HFF-Myc (cell line): ENCODE results near the gene CCSER1.

Experiments used
- DNase-seq: peaks from one replicate; pipeline ENCODE4 v3.0.0-alpha.2; 2011; ENCODE audit warnings: low read depth; ENCODE audit errors: extremely low read depth
- H3K4me3 ChIP-seq: replicated peaks from 2 replicates; pipeline ENCODE4 v1.5.1; 2011; ENCODE audit warnings: low read depth, mild to moderate bottlenecking, control low read depth, low read length
- TF ChIP-seq, protein P1 (sequence below): IDR thresholded peaks from 2 replicates; pipeline ENCODE4 v1.5.1; 2012; ENCODE audit warnings: mild to moderate bottlenecking, low read depth, low read length, control low read depth; ENCODE audit errors: missing control alignments

The CCSER1 gene

DNA sequence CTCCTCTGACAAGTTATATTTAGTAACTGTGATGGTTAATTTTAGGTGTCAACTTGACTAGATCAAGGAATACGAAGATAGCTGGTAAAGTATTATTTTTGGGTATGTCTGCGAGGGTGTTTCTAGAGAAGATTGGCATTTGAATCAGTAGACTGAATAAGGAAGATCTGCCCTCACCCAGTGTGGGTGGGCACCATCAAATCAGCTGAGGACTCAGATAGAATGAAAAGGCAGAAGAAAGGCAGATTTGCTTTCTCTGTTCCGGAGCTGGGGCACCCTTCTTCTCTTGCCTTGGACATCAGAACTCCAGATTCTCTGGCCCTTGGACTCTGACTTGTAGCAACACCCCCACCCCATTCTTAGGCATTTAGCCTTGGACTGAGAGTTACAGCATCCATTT is 981.6 kb downstream of the CCSER1 start:
- H3K4me3 ChIP-seq, result no peak overlapping the region
- TF ChIP-seq, protein P1, sequence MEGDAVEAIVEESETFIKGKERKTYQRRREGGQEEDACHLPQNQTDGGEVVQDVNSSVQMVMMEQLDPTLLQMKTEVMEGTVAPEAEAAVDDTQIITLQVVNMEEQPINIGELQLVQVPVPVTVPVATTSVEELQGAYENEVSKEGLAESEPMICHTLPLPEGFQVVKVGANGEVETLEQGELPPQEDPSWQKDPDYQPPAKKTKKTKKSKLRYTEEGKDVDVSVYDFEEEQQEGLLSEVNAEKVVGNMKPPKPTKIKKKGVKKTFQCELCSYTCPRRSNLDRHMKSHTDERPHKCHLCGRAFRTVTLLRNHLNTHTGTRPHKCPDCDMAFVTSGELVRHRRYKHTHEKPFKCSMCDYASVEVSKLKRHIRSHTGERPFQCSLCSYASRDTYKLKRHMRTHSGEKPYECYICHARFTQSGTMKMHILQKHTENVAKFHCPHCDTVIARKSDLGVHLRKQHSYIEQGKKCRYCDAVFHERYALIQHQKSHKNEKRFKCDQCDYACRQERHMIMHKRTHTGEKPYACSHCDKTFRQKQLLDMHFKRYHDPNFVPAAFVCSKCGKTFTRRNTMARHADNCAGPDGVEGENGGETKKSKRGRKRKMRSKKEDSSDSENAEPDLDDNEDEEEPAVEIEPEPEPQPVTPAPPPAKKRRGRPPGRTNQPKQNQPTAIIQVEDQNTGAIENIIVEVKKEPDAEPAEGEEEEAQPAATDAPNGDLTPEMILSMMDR, result no peak
- no peak for DNase-seq

DNA sequence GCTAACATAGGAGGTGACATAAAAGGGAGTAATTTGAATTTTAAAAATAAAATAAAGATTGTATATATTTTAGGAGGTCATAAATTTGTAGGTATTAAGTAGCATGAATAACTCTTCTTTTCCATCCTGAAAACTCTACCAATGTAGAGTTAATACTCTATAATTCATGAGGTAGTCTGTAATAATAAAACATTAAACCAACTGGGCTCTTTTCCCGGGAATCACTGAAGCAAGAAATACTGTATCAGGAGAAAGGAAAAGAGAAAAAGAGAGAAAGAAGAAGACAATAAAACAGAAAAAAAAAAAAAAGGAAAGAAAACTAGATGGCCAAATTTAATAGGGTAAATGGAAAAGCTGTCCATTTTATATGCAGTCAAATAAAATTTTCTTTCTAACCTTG is 984.4 kb downstream of the CCSER1 start:
- TF ChIP-seq, protein P1, result no peak
- DNase-seq, result no peak
- H3K4me3 ChIP-seq, result no peak overlapping the region

DNA sequence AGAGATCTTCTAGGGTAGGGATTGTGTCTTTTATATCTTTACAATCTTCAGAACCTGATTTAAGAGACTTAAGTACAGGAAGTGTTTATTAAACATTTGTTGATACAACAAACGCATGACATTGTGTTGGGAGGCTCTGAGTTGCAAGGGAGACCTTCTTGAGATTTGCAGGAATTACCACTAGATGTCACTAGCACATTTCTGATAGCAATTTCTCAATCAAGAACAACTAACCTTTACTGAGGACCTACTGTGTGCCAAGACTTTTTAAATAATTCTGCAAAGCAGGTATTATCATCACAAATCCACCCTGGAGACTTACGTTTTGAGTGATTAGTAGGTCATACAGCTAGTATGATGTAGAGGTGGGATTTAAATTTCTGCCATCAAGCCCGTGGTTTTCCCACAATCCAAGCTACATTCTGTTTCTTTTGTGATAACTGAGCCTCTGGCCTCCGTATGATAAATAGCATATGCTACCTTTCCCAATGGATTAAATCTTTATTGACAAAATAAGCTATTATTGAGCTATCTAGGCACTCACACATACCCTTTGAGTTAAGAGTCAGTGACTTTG is 986.0 kb downstream of the CCSER1 start:
- TF ChIP-seq, protein P1, result peak; percentile 17
- no peak overlapping the region for H3K4me3 ChIP-seq
- no peak for DNase-seq

DNA sequence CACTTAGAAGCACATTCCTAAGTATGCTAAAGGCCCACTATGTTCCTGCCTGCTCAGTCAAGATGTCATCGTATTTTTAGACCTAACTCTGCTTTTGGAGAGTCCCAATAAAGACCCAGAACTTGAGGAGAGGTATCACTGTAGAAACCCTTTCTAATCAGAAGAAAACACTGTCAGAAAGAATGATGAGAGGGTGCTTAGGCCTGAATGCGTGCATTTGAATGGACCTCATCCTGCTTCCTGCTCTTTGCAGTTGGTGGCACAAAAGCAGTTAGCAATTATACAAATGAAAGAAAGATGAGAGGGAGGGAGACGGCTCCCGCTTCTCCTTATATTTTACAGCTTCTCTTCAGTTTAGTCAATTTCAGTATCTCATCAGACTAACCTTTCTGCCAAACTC is 987.2 kb downstream of the CCSER1 start:
- no peak for DNase-seq
- TF ChIP-seq, protein P1, result no peak
- no peak overlapping the region for H3K4me3 ChIP-seq

DNA sequence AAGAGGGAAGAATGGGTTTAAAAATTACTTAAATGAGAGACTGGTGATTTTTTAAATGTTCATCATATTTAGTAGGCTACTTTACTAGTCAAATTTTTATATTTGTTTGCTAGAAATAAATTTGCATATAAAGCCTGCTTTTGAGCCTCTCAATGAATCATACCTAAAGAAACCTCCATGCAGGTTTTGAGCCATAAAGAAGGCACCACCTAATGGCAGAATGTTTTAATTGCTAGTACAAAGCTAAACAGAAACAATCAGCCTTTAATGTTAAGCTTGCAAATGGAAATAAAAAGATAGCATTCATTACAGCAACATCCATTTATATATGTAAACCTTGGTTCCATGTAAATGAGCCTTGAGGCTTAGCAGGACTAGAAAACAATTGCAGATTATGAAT is 989.7 kb downstream of the CCSER1 start:
- no peak for DNase-seq
- H3K4me3 ChIP-seq, result no peak overlapping the region
- TF ChIP-seq, protein P1, result no peak

DNA sequence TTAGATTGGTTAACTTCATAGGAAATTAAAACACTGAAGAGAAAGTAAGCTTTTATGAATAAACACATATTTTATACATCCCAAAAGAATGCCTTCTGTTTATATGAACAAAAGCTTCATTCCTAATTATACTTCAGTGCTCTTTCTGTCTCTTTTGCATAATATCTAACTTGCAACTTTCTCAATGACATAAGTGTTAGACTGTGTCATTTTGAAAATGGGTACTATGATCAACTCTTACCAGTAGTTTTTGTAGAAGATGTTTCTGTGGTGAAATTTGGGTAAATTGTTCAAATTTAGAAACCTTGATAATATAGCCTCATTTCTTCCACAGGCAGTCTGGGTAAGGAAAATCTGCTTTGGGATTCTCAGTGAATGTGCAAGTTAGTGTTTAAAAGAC is 991.4 kb downstream of the CCSER1 start:
- H3K4me3 ChIP-seq, result no peak overlapping the region
- no peak for DNase-seq
- TF ChIP-seq, protein P1, result no peak

DNA sequence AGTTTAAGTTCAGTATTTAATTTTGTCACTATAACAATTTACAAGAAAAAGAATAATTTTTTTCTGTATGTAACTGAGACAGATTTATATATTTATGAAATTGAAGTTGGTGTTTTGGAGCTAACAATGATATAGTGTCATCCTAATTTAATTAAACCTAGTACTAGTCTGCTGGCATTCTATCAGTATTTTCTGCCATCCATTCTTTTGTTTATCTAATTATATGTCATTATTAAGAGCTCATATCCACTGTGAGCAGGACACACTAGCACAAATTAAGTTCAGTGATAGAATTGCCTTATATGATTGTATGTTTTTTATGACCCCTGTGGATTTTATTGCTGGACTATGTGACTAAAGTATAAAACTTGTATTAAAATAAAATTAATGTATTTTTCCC is 996.5 kb downstream of the CCSER1 start:
- no peak for DNase-seq
- H3K4me3 ChIP-seq, result no peak overlapping the region

More for the DNA sequence above, 996.5 kb downstream of the CCSER1 start:
- TF ChIP-seq, protein P1, result no peak
